Measurements from ENCODE around the gene LY6G5C. TPM values are rescaled to one million over a fixed set of nuclear protein-coding genes. Genes with fewer than 3 reads are reported as not detected.
A peak's percentile ranks its signal among the peaks of the same experiment; 100 is the strongest.
"Not testable (repeated sequence)": the region's sequence is repeated elsewhere in the genome, so short reads cannot be mapped to it uniquely, and the experiment has no call there.

LY6G5C gene
- total RNA-seq, 2 experiments from 2014 or later, result 4.3 to 5.5 TPM

DNA sequence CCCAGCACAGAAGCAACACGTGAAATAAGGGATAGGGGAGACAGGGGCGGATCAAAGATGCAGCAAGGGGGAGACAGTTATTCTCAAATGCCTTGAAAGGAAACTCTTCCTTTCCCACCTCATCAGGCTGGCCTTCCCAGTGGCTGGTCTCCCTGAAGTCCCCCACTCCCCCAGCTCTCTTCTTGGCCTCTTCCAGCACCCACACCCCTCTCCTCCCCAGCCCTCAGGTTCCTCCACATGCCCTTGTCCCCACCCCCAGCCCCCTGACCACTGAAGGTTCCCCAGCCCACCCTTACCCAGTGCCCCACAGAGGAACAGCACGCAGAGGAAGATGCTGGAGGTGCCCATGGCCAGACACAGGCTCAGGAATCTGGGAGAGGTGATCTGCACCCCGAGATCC lies 32.6 kb upstream of the LY6G5C start:
- no peak for ATAC-seq
- peaks cover 10% of the 10 kb centered on the region for H3K27me3 Mint-ChIP-seq (ENCODE audit: low read depth)
- H3K9me3 Mint-ChIP-seq (ENCODE audit: insufficient read depth), result no peaks in the 10 kb centered on the region
- no peak overlapping the region for H3K4me3 Mint-ChIP-seq
- ChIA-PET CTCF (interaction anchor here (0.7 to 3.0 kb wide), 7 partner anchors 9 to 94 kb away, joined by 3 to 8 read pairs (median 3); partner anchors contain the start of genes ABHD16A, DDAH2, LSM2 and MPIG6B), POLR2A (interaction anchor here (2.1 kb wide), 1 partner anchor 10 kb away, joined by 10 read pairs; the partner anchor contains the start of gene ABHD16A)
- DNase-seq, result no peak
- no peaks in the 10 kb centered on the region for H3K36me3 Mint-ChIP-seq (ENCODE audit: low read depth)
- H3K4me1 Mint-ChIP-seq (ENCODE audit: low read depth), result peaks cover 24% of the 10 kb centered on the region
- H3K27ac Mint-ChIP-seq, result no peak overlapping the region

DNA sequence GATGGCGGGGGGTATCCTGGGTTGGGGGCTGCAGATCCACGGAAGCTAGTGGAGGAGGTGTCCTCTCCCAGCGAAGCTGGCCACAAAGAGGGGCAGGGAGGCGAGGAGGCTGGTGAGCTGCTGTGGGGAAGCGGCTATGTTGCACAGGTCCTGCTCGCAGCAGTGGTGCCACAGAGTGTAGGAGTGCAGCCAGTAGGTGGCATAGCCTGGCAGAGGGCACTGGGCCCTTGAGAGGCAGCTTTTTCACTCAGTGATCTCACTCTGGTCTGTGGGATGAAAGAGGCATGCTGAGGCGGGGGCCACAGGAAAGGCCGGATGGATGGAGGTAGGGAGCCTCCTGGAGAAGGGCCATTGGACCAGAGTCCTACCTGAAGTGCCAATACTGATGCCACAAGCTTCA lies 31.4 kb upstream of the LY6G5C start:
- peak; percentile 59 for ATAC-seq
- ChIA-PET POLR2A (interaction anchor here (0.6 to 2.1 kb wide), 2 partner anchors 9 to 24 kb away, joined by 3 to 10 read pairs; partner anchors contain the start of genes ABHD16A and CLIC1), CTCF (interaction anchor here (1.7 to 2.2 kb wide), 2 partner anchors 9 to 57 kb away, joined by 6 to 7 read pairs; partner anchors contain the start of gene ABHD16A)
- Mint-ChIP-seq H3K36me3 (ENCODE audit: low read depth) (no peaks in the 10 kb centered on the region), H3K9me3 (ENCODE audit: insufficient read depth) (no peaks in the 10 kb centered on the region), H3K4me1 (ENCODE audit: low read depth) (peaks cover 24% of the 10 kb centered on the region), H3K4me3 (no peak overlapping the region), H3K27ac (no peak overlapping the region), H3K27me3 (ENCODE audit: low read depth) (peaks cover 10% of the 10 kb centered on the region)
- no peak for DNase-seq

DNA sequence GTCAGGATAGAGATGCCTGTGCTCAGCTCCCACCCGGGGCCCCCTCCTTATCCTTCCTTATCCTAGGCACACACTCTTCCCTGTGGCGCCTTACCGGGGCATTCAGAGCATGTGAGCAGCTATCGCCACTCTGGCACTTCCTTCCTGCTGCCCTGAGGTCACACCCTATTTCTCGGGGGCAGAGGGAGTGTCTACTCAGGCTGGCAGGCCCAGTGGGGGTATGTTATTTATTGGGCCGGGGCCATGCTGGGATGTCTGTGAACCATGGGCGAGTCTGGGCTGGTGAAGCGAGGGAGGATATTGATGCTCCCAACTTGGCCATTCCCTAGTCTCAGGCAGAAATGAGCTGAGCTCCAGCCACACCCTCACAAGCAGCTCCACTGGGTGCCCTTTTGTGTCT lies 30.4 kb upstream of the LY6G5C start:
- CTCF ChIA-PET, result interaction anchor here (0.7 to 2.2 kb wide), 3 partner anchors 58 to 161 kb away, joined by 3 to 7 read pairs (median 3); no protein-coding TSS in a partner anchor
- H3K27ac Mint-ChIP-seq, result peak overlapping the region; percentile 65

DNA sequence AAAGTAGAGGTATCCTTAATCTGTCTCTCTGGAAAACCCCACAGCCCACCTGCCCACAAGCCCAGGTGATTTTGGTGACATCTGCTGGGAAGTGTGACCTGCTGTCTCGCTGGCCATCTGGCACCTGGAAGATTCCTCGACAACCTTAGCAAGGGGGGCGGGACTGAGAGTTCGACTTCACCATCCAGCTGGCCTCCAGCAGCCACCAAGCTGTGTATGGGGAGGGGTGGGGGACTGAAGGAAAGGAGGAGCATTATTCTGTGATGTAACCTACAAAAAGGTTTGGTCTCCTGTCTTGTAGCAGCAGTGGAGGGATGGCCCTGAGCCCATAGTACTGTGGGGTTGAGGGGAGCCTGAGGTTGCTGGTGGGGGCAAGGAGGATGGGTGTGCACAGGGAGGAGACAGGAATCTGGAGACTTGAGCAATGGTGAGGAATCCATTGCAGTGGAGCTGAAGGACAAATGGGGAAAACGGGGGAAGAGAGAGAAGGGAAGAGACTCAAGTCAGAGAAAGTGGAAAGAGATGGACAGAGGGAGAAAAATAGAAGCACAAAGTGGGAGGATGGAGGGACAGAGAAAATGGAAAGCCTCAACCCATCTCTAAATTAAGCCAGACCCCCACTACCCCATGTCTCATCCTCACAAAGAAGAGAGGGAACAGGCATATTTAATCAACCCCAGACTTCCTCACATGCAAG lies 29.8 kb upstream of the LY6G5C start:
- POLR2A ChIA-PET, result interaction anchor here (0.7 to 1.1 kb wide), 2 partner anchors 7 to 27 kb away, joined by 3 to 6 read pairs; partner anchors contain the start of gene ABHD16A
- no peaks in the 10 kb centered on the region for H3K36me3 Mint-ChIP-seq (ENCODE audit: low read depth)
- peaks cover 24% of the 10 kb centered on the region for H3K4me1 Mint-ChIP-seq (ENCODE audit: low read depth)
- no peak for DNase-seq
- peak overlapping the region; percentile 65 for H3K27ac Mint-ChIP-seq
- no peak for ATAC-seq
- peaks cover 10% of the 10 kb centered on the region for H3K27me3 Mint-ChIP-seq (ENCODE audit: low read depth)
- H3K4me3 Mint-ChIP-seq, result no peak overlapping the region
- no peaks in the 10 kb centered on the region for H3K9me3 Mint-ChIP-seq (ENCODE audit: insufficient read depth)
- CTCF ChIA-PET, result interaction anchor here (1.2 kb wide), 1 partner anchor 160 kb away, joined by 3 read pairs; no protein-coding TSS in a partner anchor

More for the DNA sequence above, 30.4 kb upstream of the LY6G5C start:
- DNase-seq (no peak), ATAC-seq (peak; percentile 59)
- Mint-ChIP-seq H3K27me3 (ENCODE audit: low read depth) (peaks cover 10% of the 10 kb centered on the region), H3K4me1 (ENCODE audit: low read depth) (peaks cover 24% of the 10 kb centered on the region), H3K4me3 (no peak overlapping the region), H3K36me3 (ENCODE audit: low read depth) (no peaks in the 10 kb centered on the region), H3K9me3 (ENCODE audit: insufficient read depth) (no peaks in the 10 kb centered on the region)
- POLR2A ChIA-PET, result interaction anchor here (0.7 to 1.1 kb wide), 2 partner anchors 8 to 27 kb away, joined by 3 to 6 read pairs; partner anchors contain the start of gene ABHD16A

DNA sequence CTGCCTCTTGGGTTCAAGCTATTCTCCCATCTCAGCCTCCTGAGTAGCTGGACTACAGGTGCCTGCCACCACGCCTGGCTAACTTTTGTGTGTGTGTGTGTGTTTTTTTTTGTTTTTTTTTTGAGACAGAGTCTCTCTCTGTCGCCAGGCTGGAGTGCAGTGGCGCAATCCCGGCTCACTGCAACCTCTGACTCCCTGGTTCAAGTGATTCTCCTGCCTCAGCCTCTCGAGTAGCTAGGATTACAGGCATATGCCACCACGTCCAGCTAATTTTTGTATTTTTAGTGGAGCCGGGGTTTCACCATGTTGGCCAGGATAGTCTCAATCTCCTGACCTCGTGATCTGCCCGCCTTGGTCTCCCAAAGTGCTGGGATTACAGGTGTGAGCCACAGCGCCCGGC lies 28.3 kb upstream of the LY6G5C start:
- H3K4me1 Mint-ChIP-seq (ENCODE audit: low read depth), result peaks cover 22% of the 10 kb centered on the region
- H3K4me3 Mint-ChIP-seq; DNase-seq; ATAC-seq; H3K27me3 Mint-ChIP-seq (ENCODE audit: low read depth); H3K9me3 Mint-ChIP-seq (ENCODE audit: insufficient read depth); H3K27ac Mint-ChIP-seq; POLR2A ChIA-PET; H3K36me3 Mint-ChIP-seq (ENCODE audit: low read depth): not testable (repeated sequence)
- CTCF ChIA-PET, result interaction anchor here (0.5 kb wide), 1 partner anchor 182 kb away, joined by 3 read pairs; no protein-coding TSS in a partner anchor

DNA sequence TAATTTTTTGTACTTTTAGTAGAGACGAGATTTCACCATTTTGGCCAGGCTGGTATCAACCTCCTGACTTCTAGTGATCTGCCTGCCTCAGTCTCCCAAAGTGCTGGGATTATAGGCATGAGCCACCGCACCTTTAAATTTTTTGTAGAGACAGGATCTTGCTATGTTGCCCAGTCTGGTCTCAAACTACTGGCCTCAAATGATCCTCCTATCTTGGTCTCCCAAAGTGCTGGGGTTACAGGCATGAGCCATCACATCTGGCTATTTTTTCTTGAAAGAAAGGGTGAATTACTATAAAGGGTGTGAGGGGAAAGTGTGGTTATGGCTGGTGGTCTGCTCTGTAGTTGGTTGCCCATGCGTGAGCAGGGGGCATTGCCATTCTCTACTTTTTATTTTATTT lies 27.4 kb upstream of the LY6G5C start:
- DNase-seq (no peak), ATAC-seq (no peak)
- ChIA-PET POLR2A (no interaction called here), CTCF (no interaction called here)
- Mint-ChIP-seq H3K36me3 (ENCODE audit: low read depth) (no peaks in the 10 kb centered on the region), H3K27ac (no peak overlapping the region), H3K27me3 (ENCODE audit: low read depth) (peaks cover 3% of the 10 kb centered on the region), H3K4me1 (ENCODE audit: low read depth) (peaks cover 25% of the 10 kb centered on the region), H3K9me3 (ENCODE audit: insufficient read depth) (no peaks in the 10 kb centered on the region), H3K4me3 (no peak overlapping the region)

DNA sequence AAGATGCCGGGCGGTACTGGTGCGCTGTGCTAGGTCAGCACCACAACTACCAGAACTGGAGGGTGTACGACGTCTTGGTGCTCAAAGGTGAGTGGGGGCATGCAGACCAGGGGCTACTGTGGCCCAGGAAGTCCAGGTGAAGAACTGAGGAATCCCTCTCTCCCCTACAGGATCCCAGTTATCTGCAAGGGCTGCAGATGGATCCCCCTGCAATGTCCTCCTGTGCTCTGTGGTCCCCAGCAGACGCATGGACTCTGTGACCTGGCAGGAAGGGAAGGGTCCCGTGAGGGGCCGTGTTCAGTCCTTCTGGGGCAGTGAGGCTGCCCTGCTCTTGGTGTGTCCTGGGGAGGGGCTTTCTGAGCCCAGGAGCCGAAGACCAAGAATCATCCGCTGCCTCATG lies 26.8 kb upstream of the LY6G5C start:
- POLR2A ChIA-PET, result no interaction called here
- no peak overlapping the region for H3K27ac Mint-ChIP-seq
- CTCF ChIA-PET, result no interaction called here
- no peak overlapping the region for H3K4me3 Mint-ChIP-seq
- peaks cover 2% of the 10 kb centered on the region for H3K36me3 Mint-ChIP-seq (ENCODE audit: low read depth)
- ATAC-seq (no peak), DNase-seq (no peak)
- H3K4me1 Mint-ChIP-seq (ENCODE audit: low read depth), result peaks cover 26% of the 10 kb centered on the region
- no peaks in the 10 kb centered on the region for H3K27me3 Mint-ChIP-seq (ENCODE audit: low read depth)
- no peaks in the 10 kb centered on the region for H3K9me3 Mint-ChIP-seq (ENCODE audit: insufficient read depth)

DNA sequence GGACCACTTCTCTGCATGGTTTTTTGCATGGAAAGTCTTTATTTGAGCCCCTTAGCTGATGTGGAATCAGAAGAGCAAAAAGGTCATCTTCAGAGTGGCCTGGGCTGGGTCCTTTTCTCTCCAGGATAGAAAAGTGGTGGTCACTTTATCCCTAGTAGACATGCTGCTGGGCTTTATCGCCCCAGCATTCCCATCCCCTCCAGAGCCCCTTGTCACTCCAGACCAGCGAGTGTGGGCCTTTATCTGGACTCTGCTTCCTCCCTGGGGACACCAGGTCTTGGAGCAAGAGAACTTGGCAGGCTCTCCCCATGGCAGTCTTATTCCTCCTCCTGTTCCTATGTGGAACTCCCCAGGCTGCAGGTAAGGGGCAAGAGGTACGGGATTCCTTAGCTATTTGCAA lies 25.7 kb upstream of the LY6G5C start, which contains the start of gene LY6G6F:
Gene LY6G6F, plus strand, starts transcription at position 268 of the 400 bp plus-strand sequence. Its CDS starts 41 bp downstream, at position 309.
- Mint-ChIP-seq H3K4me3 (no peak within 1 kb of the TSS), H3K36me3 (ENCODE audit: low read depth) (peaks cover 4% of the 10 kb centered on the region), H3K27ac (no peak within 1 kb of the TSS), H3K27me3 (ENCODE audit: low read depth) (no peaks in the 10 kb centered on the region), H3K4me1 (ENCODE audit: low read depth) (peaks cover 23% of the 10 kb centered on the region), H3K9me3 (ENCODE audit: insufficient read depth) (no peaks in the 10 kb centered on the region)
- ATAC-seq (no peak), DNase-seq (no peak)
- POLR2A ChIA-PET, result interaction anchor here (0.7 kb wide), 1 partner anchor 34 kb away, joined by 3 read pairs; the partner anchor contains the start of gene MSH5
- CTCF ChIA-PET, result no interaction called here

DNA sequence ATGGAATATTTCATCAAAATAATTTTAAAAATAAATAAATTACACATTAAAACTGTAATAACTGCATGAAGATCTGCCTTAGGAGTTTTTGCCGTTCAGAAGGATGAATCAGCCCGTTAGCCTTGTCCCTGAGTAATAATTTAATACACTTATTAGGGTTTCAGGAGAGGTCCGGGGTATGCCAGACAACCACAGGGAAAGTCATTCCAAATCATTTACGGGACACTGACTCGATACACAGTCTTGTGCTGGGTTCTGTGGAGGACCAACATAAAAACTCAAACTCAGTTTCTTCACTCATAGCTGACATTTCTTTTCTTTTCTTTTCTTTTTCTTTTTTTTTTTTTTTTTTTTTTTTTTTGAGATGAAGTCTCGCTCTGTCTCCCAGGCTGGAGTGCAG lies 25.1 kb upstream of the LY6G5C start:
- H3K4me1 Mint-ChIP-seq (ENCODE audit: low read depth), result peaks cover 23% of the 10 kb centered on the region
- H3K27ac Mint-ChIP-seq, result no peak overlapping the region
- no peaks in the 10 kb centered on the region for H3K9me3 Mint-ChIP-seq (ENCODE audit: insufficient read depth)
- H3K27me3 Mint-ChIP-seq (ENCODE audit: low read depth), result no peaks in the 10 kb centered on the region
- no peak for ATAC-seq
- no peak overlapping the region for H3K4me3 Mint-ChIP-seq
- ChIA-PET CTCF (no interaction called here), POLR2A (no interaction called here)
- peaks cover 9% of the 10 kb centered on the region for H3K36me3 Mint-ChIP-seq (ENCODE audit: low read depth)
- no peak for DNase-seq

DNA sequence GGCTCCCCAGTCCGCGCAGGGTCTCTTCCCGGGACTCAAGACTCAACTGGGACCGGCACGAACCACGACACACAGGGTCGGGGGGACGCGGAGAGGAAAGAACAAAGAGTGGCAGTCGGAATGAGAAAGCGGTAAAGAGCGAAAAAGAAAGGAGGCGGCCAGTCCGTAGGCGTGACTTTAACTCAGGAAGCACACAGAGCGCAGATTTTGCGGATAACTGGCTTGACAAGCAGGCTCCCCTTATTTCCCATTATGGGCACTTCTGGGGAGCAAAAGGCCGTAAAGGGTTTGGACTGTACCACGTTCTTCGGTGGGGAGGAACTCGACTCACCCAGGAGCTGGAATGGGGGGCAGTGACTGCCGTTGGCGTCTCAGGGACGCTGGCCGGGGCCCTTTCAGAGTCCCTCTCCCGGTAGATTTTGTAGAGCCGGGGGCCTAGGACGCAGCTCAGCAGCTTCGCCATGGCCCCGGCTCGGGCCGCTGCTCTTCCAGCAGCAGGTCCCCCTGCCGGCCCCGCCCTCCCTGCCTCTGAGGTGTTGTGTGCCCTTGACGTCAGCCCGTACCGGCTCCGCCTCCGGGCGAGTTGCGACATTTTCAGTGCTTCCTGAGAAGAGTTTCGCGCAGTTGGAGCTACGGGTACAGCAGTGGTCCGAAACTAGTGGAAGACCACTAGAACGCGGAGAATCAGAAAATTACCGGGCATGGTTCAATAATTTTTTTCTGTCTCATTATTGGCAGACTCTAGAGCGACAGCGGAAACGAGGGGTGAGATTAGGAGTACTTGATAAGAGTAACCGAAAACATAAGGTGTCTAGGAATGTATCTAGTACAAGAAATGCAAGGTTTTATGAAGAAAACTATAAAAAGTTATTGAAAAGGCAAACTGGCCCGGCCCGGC lies 22.2 kb upstream of the LY6G5C start, which contains the start of gene ABHD16A:
Gene ABHD16A, minus strand, starts transcription at position 506 of the 898 bp plus-strand sequence. Its CDS starts 43 bp downstream, at position 463.
- ChIA-PET CTCF (interaction anchor here (0.7 to 2.8 kb wide), 15 partner anchors 9 to 152 kb away, joined by 3 to 9 read pairs (median 4); partner anchors contain the start of genes LSM2 and LY6G5C), POLR2A (interaction anchor here (0.5 to 2.3 kb wide), 13 partner anchors 8 to 132 kb away, joined by 3 to 20 read pairs (median 6); partner anchors contain the start of genes APOM, C6orf47, CLIC1 and CSNK2B)
- Mint-ChIP-seq H3K27ac (peak within 1 kb of the TSS; percentile 95), H3K27me3 (ENCODE audit: low read depth) (no peaks in the 10 kb centered on the region), H3K9me3 (ENCODE audit: insufficient read depth) (no peaks in the 10 kb centered on the region), H3K4me3 (peak within 1 kb of the TSS; percentile 97), H3K4me1 (ENCODE audit: low read depth) (peaks cover 19% of the 10 kb centered on the region), H3K36me3 (ENCODE audit: low read depth) (peaks cover 21% of the 10 kb centered on the region)
- DNase-seq (peak; percentile 99), ATAC-seq (peak; percentile 96)

DNA sequence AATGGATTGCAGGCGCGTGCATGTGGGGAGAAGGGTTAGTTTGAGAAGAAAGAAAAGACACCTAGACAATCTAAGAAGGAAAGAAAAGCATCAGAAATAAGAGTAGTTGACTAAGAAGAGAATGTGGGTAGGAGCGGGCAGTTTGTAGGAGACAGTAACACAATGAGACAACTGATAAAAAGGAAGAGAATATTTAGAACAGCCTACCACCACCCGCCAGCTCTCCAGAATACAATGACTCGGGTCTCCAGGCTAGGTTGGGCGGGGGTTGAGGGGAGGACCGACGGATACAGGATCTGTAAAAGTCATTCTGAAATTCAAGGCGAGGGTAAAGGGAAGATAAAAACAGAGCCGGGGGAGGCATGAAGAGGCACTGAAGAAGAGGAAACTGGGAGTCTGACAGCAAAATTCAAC lies 21.5 kb upstream of the LY6G5C start:
- ATAC-seq, result peak; percentile 2

More for the DNA sequence above, 21.5 kb upstream of the LY6G5C start:
- H3K36me3 Mint-ChIP-seq (ENCODE audit: low read depth), result peaks cover 26% of the 10 kb centered on the region
- H3K4me3 Mint-ChIP-seq, result peak overlapping the region; percentile 97
- ChIA-PET POLR2A (interaction anchor here (0.7 to 2.3 kb wide), 9 partner anchors 11 to 161 kb away, joined by 3 to 20 read pairs (median 6); partner anchors contain the start of genes APOM, C6orf47, CLIC1 and CSNK2B), CTCF (interaction anchor here (1.1 to 2.8 kb wide), 8 partner anchors 10 to 151 kb away, joined by 3 to 9 read pairs (median 6); no protein-coding TSS in a partner anchor)
- H3K27me3 Mint-ChIP-seq (ENCODE audit: low read depth), result no peaks in the 10 kb centered on the region
- peak overlapping the region; percentile 95 for H3K27ac Mint-ChIP-seq
- DNase-seq, result peak; percentile 44
- no peaks in the 10 kb centered on the region for H3K9me3 Mint-ChIP-seq (ENCODE audit: insufficient read depth)
- H3K4me1 Mint-ChIP-seq (ENCODE audit: low read depth), result peaks cover 24% of the 10 kb centered on the region

All from activated CD8-positive, alpha-beta T cell treated with anti-CD3 and anti-CD28 coated beads, Interleukin-2, amount 10 ng/mL, durations not matched to agents 7 days and 5 days (primary cell).